Urinary bladder (tissue), 4 donors: ENCODE data around the gene CRIM1. TPM values are rescaled to one million over a fixed set of nuclear protein-coding genes. Genes with fewer than 3 reads are reported as not detected.

Experiments used
- DNase-seq: peaks from one replicate; pipeline ENCODE4 v3.0.0-alpha.2; 2015; ENCODE audit errors: extremely low spot score
- H3K27ac ChIP-seq: one replicate; pipeline ENCODE4 v1.5.1; 2013; ENCODE audit warnings: low read depth, mild to moderate bottlenecking, moderate library complexity
- H3K36me3 ChIP-seq: one replicate; pipeline ENCODE4 v1.6.1; 2013; ENCODE audit warnings: mild to moderate bottlenecking, moderate library complexity; ENCODE audit not compliant: insufficient read depth
- H3K4me1 ChIP-seq: one replicate; pipeline ENCODE4 v1.6.1; 2013; ENCODE audit warnings: mild to moderate bottlenecking, moderate library complexity; ENCODE audit not compliant: insufficient read depth
- H3K4me3 ChIP-seq: one replicate; pipeline ENCODE4 v1.5.1; 2013; ENCODE audit warnings: low read depth, low read length
- WGBS: extraction: QIAGEN DNeasy Blood & Tissue Kit; methylation state at CpG from one replicate; pipeline ENCODE4 v1.1.7; 2013; 5-methylcytosine and 5-hydroxymethylcytosine counted together
- polyA plus RNA-seq: library from polyadenylated mRNA; stranded (reverse); fragments of 200-250 nt; gene quantifications from one replicate; pipeline ENCODE4 v1.2.3, GENCODE V29; 2013
- total RNA-seq: library from RNA; depleted of rRNA; stranded (reverse); fragments of >200 nt; gene quantifications from one replicate; pipeline ENCODE4 v1.2.3, GENCODE V29; 2014
- donor health status: healthy with polysubstance abuse.
- donor health status: healthy.

Gene CRIM1
- total and polyA plus RNA-seq, 2 donors = 36.6 to 78.0 TPM

GRCh38 chr2:36404318-36404717, 48.7 kb downstream of the CRIM1 start:
- no peaks in the 10 kb centered on the region for H3K4me1 ChIP-seq
- no peak for DNase-seq
- no peak overlapping the region for H3K4me3 ChIP-seq
- no peak overlapping the region for H3K27ac ChIP-seq
- no peaks in the 10 kb centered on the region for H3K36me3 ChIP-seq
- 90% methylated on average over 3 of the region's 3 CpGs for WGBS

- Histone ChIP-seq H3K27ac (no peak overlapping the region), H3K4me1 (no peaks in the 10 kb centered on the region), H3K36me3 (no peaks in the 10 kb centered on the region), H3K4me3 (no peak overlapping the region)
- WGBS = 75% methylated on average over 5 of the region's 5 CpGs
- no peak for DNase-seq
These were observed 49.2 kb downstream of the CRIM1 start for GRCh38 chr2:36404754-36405153.

GRCh38 chr2:36405183-36405582, 49.6 kb downstream of the CRIM1 start:
- Histone ChIP-seq H3K36me3 (no peaks in the 10 kb centered on the region), H3K4me1 (no peaks in the 10 kb centered on the region), H3K27ac (no peak overlapping the region), H3K4me3 (no peak overlapping the region)
- DNase-seq = no peak
- 88% methylated on average over 5 of the region's 5 CpGs for WGBS

GRCh38 chr2:36406296-36406695, 50.7 kb downstream of the CRIM1 start:
- WGBS = 65% methylated on average over 3 of the region's 3 CpGs
- H3K36me3 ChIP-seq = no peaks in the 10 kb centered on the region
- DNase-seq = no peak
- H3K27ac ChIP-seq = no peak overlapping the region
- no peaks in the 10 kb centered on the region for H3K4me1 ChIP-seq
- H3K4me3 ChIP-seq = no peak overlapping the region

GRCh38 chr2:36407413-36407812, 51.8 kb downstream of the CRIM1 start:
- Histone ChIP-seq H3K36me3 (no peaks in the 10 kb centered on the region), H3K4me3 (no peak overlapping the region), H3K27ac (no peak overlapping the region), H3K4me1 (peaks cover 3% of the 10 kb centered on the region)
- WGBS = 73% methylated on average over 4 of the region's 4 CpGs
- DNase-seq = no peak

- no peak overlapping the region for H3K27ac ChIP-seq
- DNase-seq = no peak
- peaks cover 3% of the 10 kb centered on the region for H3K4me1 ChIP-seq
- H3K36me3 ChIP-seq = no peaks in the 10 kb centered on the region
- H3K4me3 ChIP-seq = no peak overlapping the region
- WGBS = 71% methylated on average over 10 of the region's 10 CpGs
These were observed 52.7 kb downstream of the CRIM1 start for GRCh38 chr2:36408198-36408703.

- Histone ChIP-seq H3K4me1 (peaks cover 3% of the 10 kb centered on the region), H3K4me3 (no peak overlapping the region), H3K36me3 (no peaks in the 10 kb centered on the region), H3K27ac (no peak overlapping the region)
- 99% methylated on average over 2 of the region's 2 CpGs for WGBS
- no peak for DNase-seq
These were observed 53.8 kb downstream of the CRIM1 start for GRCh38 chr2:36409335-36409734.

GRCh38 chr2:36409935-36410334, 54.4 kb downstream of the CRIM1 start:
- H3K36me3 ChIP-seq = no peaks in the 10 kb centered on the region
- H3K27ac ChIP-seq = no peak overlapping the region
- DNase-seq = no peak
- WGBS = 72% methylated on average over 4 of the region's 4 CpGs
- peaks cover 3% of the 10 kb centered on the region for H3K4me1 ChIP-seq
- H3K4me3 ChIP-seq = no peak overlapping the region

GRCh38 chr2:36410681-36411080, 55.1 kb downstream of the CRIM1 start:
- DNase-seq = no peak
- Histone ChIP-seq H3K4me3 (no peak overlapping the region), H3K27ac (no peak overlapping the region), H3K4me1 (peaks cover 3% of the 10 kb centered on the region), H3K36me3 (no peaks in the 10 kb centered on the region)
- WGBS = 77% methylated on average over 4 of the region's 4 CpGs

- Histone ChIP-seq H3K27ac (no peak overlapping the region), H3K36me3 (no peaks in the 10 kb centered on the region), H3K4me1 (peaks cover 3% of the 10 kb centered on the region), H3K4me3 (no peak overlapping the region)
- WGBS = 80% methylated on average over 11 of the region's 11 CpGs
- no peak for DNase-seq
These were observed 56.4 kb downstream of the CRIM1 start for GRCh38 chr2:36411962-36412444.

- WGBS = 63% methylated on average over 4 of the region's 4 CpGs
- H3K27ac ChIP-seq = no peak overlapping the region
- H3K4me3 ChIP-seq = no peak overlapping the region
- H3K36me3 ChIP-seq = no peaks in the 10 kb centered on the region
- peaks cover 5% of the 10 kb centered on the region for H3K4me1 ChIP-seq
- no peak for DNase-seq
These were observed 57.6 kb downstream of the CRIM1 start for GRCh38 chr2:36413218-36413617.

- 92% methylated on average over 4 of the region's 4 CpGs for WGBS
- no peak overlapping the region for H3K4me3 ChIP-seq
- H3K36me3 ChIP-seq = no peaks in the 10 kb centered on the region
- H3K27ac ChIP-seq = no peak overlapping the region
- peaks cover 5% of the 10 kb centered on the region for H3K4me1 ChIP-seq
- no peak for DNase-seq
These were observed 58.7 kb downstream of the CRIM1 start for GRCh38 chr2:36414307-36414706.

- 75% methylated on average over 6 of the region's 6 CpGs for WGBS
- no peak overlapping the region for H3K4me3 ChIP-seq
- H3K36me3 ChIP-seq = no peaks in the 10 kb centered on the region
- peaks cover 5% of the 10 kb centered on the region for H3K4me1 ChIP-seq
- no peak for DNase-seq
- no peak overlapping the region for H3K27ac ChIP-seq
These were observed 59.9 kb downstream of the CRIM1 start for GRCh38 chr2:36415381-36416022.

GRCh38 chr2:36416370-36417165, 61.0 kb downstream of the CRIM1 start:
- DNase-seq = no peak
- WGBS = 67% methylated on average over 8 of the region's 8 CpGs
- no peaks in the 10 kb centered on the region for H3K36me3 ChIP-seq
- no peak overlapping the region for H3K4me3 ChIP-seq
- no peak overlapping the region for H3K27ac ChIP-seq
- H3K4me1 ChIP-seq = peaks cover 6% of the 10 kb centered on the region
